B cell (primary cell): ENCODE results near the gene RXYLT1.

Experiments
- EZH2 ChIP-seq: IDR thresholded peaks from 2 replicates; pipeline ENCODE4 v1.6.1; 2012; ENCODE audit warnings: borderline replicate concordance, low read depth, mild to moderate bottlenecking, moderate library complexity, low read length; ENCODE audit not compliant: insufficient read depth, poor library complexity, severe bottlenecking
- TF ChIP-seq, protein P1 (sequence below): fragments of 200-600 bp; IDR thresholded peaks from one replicate; pipeline ENCODE4 v1.8.0; 2022; ENCODE audit warnings: antibody characterized with exemption, mild to moderate bottlenecking

DNA sequence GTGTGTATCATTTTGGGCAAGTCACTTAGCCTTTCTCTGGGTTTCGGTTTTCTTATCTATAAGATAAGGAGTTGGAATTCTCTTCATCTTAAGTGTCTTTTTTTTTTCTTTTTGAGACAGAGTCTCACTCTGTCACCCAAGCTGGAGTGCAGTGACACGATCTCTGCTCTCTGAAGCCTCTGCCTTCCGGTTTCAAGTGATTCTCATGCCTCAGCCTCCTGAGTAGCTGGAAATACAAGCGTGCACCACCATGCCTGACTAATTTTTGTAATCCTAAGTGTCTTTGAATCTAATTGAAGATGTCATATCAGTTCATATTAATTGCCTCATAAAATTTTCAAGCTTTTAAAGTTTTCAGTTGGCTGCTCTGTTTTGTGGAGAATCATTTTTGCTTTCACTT lies 68.7 kb downstream of the RXYLT1 start:
- TF ChIP-seq, protein P1, sequence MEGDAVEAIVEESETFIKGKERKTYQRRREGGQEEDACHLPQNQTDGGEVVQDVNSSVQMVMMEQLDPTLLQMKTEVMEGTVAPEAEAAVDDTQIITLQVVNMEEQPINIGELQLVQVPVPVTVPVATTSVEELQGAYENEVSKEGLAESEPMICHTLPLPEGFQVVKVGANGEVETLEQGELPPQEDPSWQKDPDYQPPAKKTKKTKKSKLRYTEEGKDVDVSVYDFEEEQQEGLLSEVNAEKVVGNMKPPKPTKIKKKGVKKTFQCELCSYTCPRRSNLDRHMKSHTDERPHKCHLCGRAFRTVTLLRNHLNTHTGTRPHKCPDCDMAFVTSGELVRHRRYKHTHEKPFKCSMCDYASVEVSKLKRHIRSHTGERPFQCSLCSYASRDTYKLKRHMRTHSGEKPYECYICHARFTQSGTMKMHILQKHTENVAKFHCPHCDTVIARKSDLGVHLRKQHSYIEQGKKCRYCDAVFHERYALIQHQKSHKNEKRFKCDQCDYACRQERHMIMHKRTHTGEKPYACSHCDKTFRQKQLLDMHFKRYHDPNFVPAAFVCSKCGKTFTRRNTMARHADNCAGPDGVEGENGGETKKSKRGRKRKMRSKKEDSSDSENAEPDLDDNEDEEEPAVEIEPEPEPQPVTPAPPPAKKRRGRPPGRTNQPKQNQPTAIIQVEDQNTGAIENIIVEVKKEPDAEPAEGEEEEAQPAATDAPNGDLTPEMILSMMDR: no peak
- TF ChIP-seq EZH2: no peak
